Measurements from ENCODE around the gene OPN1LW.
"Not testable (repeated sequence)": the region's sequence is repeated elsewhere in the genome, so short reads cannot be mapped to it uniquely, and the experiment has no call there.

Gene OPN1LW

GRCh38 chrX:154135458-154136229, 8.4 kb upstream of the OPN1LW start:
- DNase-seq (ENCODE audit: low read depth), result no peak

DNA sequence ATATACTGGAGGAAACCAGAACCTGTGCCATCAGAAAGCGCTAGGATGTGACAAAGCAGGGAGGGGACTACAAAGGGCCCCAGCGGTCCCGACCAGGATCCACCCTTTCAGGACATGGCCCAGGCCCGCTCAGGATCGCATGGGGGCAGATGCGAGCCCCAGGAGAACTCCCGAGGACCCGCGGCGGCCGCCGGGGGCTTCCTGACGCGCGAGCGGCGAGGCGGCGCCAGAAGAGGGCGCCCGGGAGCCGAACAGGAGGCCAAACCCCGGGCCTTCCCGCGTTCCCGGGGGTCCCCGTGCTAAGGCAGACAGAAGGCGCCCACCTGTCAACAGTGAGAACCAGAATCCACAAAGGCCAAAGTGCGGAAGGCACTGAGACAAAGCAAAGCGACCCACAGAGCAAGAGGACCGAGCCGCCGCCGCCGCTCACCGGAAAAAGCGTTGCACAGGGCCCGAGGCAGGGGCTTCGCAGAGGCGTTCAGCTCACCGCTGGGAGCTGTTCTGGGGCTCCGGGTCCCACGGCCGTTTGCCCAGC, 7.3 kb upstream of the OPN1LW start:
- peak; percentile 59 for DNase-seq (ENCODE audit: low read depth)

DNA sequence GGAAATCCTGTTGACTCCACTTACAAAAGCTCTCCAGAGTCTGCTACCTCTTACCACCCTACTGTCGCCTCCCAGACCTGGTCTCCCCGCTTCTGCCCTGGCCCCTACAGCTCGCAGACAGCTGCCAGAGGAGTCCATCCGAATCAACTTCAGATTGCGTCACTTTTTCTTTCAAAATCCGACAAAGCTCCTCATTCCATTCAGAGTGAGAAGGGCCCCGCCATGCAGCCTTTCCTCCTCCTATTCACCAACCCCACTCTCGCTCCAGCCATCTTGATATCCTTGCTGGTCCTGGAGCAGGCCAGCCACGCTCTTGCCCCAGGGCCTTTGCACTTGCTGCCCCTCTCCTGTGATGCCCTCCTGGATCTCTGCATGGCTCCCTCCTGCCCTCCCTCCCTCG, 5.2 kb upstream of the OPN1LW start:
- DNase-seq (ENCODE audit: low read depth), result no peak

DNA sequence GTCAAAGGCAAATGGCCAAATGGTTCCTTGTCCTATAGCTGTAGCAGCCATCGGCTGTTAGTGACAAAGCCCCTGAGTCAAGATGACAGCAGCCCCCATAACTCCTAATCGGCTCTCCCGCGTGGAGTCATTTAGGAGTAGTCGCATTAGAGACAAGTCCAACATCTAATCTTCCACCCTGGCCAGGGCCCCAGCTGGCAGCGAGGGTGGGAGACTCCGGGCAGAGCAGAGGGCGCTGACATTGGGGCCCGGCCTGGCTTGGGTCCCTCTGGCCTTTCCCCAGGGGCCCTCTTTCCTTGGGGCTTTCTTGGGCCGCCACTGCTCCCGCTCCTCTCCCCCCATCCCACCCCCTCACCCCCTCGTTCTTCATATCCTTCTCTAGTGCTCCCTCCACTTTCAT, 3.8 kb upstream of the OPN1LW start:
- no peak for DNase-seq (ENCODE audit: low read depth)

- DNase-seq (ENCODE audit: low read depth), result no peak
These were observed 3.3 kb upstream of the OPN1LW start for GRCh38 chrX:154140742-154141141.

DNA sequence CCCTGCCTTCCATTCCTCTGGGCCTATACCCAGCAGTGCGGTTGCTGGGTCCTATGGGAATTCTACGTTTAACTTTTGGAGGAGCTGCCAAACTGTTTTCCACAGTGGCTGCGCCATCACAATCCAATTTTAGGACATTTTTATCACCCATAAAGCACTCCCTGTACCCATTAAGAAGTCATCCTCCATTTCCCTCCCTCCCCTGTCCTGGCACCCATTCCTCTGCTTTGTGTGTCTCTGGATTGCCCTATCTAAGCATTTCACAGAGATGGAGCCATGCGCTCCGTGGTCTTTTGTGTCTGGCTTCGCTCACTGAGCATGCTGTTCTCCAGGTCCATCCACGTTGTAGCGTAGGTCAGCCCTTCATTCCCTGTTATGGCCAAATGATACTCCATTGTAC, 1.7 kb upstream of the OPN1LW start:
- no peak for DNase-seq (ENCODE audit: low read depth)

- DNase-seq (ENCODE audit: low read depth), result no peak
These were observed 895 bp upstream of the OPN1LW start for GRCh38 chrX:154142950-154143745.

GRCh38 chrX:154151030-154151429, 7.0 kb downstream of the OPN1LW start:
- not testable (repeated sequence) for DNase-seq (ENCODE audit: low read depth)

GRCh38 chrX:154156221-154156620, 12.2 kb downstream of the OPN1LW start:
- not testable (repeated sequence) for DNase-seq (ENCODE audit: low read depth)

DNA sequence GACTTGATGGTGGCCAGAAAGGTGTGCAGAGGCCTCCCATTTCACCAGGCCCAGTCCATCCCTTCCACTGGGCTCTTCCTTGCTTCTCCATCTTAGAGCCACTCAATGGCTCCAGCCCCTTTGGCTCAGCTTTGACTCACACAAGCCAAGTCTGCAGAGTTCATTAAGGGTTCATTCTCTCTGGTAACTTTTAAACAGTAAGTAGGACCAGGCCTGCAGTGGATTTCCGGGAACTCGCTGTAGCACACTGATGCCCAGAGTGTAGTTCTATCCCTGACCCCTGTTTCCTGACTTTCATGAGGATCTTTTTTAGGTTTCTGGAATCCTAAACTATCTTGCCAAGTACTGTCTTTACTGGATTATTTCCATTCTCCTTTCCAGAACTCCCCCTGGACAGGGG, 13.2 kb downstream of the OPN1LW start:
- DNase-seq (ENCODE audit: low read depth), result not testable (repeated sequence)

GRCh38 chrX:154159345-154159744, 15.3 kb downstream of the OPN1LW start:
- DNase-seq (ENCODE audit: low read depth), result not testable (repeated sequence)

- DNase-seq (ENCODE audit: low read depth), result not testable (repeated sequence)
These were observed 20.9 kb downstream of the OPN1LW start for GRCh38 chrX:154164902-154165301.

- not testable (repeated sequence) for DNase-seq (ENCODE audit: low read depth)
These were observed 24.3 kb downstream of the OPN1LW start for GRCh38 chrX:154168384-154168783.

GRCh38 chrX:154172535-154172943, 28.5 kb downstream of the OPN1LW start:
- DNase-seq (ENCODE audit: low read depth), result not testable (repeated sequence)

DNA sequence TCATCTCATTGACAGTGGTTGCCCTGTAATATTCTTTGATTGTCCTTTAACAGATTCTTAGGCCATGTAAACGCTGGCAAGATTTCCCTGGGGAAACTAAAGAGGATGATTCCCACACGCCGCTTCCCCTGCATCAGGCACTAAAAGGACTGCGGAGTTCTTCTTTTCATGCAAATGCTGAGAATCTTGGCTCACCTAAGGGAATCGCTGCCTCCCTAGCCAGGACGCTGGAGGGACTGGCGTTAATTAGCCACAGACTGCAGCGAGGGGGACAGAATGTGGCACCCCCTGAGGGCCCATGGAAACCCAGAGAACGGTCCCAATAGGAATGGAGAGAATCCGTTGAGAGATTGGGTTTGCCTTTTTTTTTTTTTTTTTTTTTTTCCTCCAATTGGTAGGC, 30.3 kb downstream of the OPN1LW start:
- not testable (repeated sequence) for DNase-seq (ENCODE audit: low read depth)

GRCh38 chrX:154182296-154182695, 38.3 kb downstream of the OPN1LW start, which contains the start of gene OPN1MW:
Gene OPN1MW (plus strand): TSS chrX:154182596. CDS start chrX:154182678, 82 bp downstream.
- DNase-seq (ENCODE audit: low read depth), result not testable (repeated sequence)

- DNase-seq (ENCODE audit: low read depth), result not testable (repeated sequence)
These were observed 39.8 kb downstream of the OPN1LW start for GRCh38 chrX:154183794-154184193.

DNA sequence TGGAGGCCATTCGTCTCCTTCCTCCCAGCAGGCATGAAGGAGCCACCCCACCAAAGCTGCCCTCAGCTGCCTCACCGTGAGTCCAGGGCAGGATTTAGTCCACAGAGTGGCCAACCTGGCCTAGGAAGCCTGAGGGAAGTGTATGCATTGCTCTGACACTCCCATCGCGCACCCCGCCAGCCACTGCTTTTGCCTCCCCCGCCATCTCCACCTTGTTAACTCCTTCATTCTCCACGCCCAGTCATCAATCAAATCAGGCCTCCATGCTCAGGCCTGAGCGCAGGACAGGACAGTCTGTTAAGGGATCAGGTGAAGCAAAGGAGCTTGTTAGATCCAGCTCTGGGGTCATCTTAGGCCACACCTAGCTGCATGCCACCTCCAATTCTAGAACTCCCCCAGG, 48.8 kb downstream of the OPN1LW start:
- DNase-seq (ENCODE audit: low read depth), result not testable (repeated sequence)

DNA sequence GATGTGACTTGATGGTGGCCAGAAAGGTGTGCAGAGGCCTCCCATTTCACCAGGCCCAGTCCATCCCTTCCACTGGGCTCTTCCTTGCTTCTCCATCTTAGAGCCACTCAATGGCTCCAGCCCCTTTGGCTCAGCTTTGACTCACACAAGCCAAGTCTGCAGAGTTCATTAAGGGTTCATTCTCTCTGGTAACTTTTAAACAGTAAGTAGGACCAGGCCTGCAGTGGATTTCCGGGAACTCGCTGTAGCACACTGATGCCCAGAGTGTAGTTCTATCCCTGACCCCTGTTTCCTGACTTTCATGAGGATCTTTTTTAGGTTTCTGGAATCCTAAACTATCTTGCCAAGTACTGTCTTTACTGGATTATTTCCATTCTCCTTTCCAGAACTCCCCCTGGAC, 50.3 kb downstream of the OPN1LW start:
- not testable (repeated sequence) for DNase-seq (ENCODE audit: low read depth)

GRCh38 chrX:154196466-154196865, 52.4 kb downstream of the OPN1LW start:
- not testable (repeated sequence) for DNase-seq (ENCODE audit: low read depth)

Measured in activated T-helper 9 cell treated with anti-CD3 and anti-CD28 coated beads, Interleukin-2, amount 50 U/mL, for 16 hours (primary cell).